Measurements from ENCODE around the gene CLINT1.
A peak's percentile ranks its signal among the peaks of the same experiment; 100 is the strongest.
"Not testable (repeated sequence)": the region's sequence is repeated elsewhere in the genome, so short reads cannot be mapped to it uniquely, and the experiment has no call there.

CLINT1 gene

GRCh38 chr5:157870837-157871834, 12.2 kb upstream of the CLINT1 start:
- Mint-ChIP-seq H3K9me3 (peaks cover 0 to 4% of the 10 kb centered on the region in 2 donors), H3K4me3 (peak overlapping the region; percentile 60 to 63), H3K27ac (peak overlapping the region; percentile 87 to 95), H3K4me1 (peaks cover 26% of the 10 kb centered on the region), H3K27me3 (no peaks in the 10 kb centered on the region)
- ATAC-seq (peak; percentile 82), DNase-seq (no peak)

- Mint-ChIP-seq H3K27me3 (no peaks in the 10 kb centered on the region), H3K4me3 (no peak overlapping the region), H3K9me3 (peaks cover 0 to 4% of the 10 kb centered on the region in 2 donors), H3K27ac (no peak overlapping the region), H3K4me1 (peaks cover 41% of the 10 kb centered on the region)
- DNase-seq, result no peak
- ATAC-seq, result no peak
Measured at GRCh38 chr5:157867751-157868387, 8.9 kb upstream of the CLINT1 start.

GRCh38 chr5:157866536-157866935, 7.6 kb upstream of the CLINT1 start:
- Mint-ChIP-seq H3K4me1 (peaks cover 47% of the 10 kb centered on the region), H3K27me3 (no peaks in the 10 kb centered on the region), H3K9me3 (peaks cover 0 to 4% of the 10 kb centered on the region in 2 donors), H3K27ac (no peak overlapping the region), H3K4me3 (no peak overlapping the region)
- no peak for DNase-seq
- no peak for ATAC-seq

- Mint-ChIP-seq H3K27me3 (no peaks in the 10 kb centered on the region), H3K27ac (no peak overlapping the region), H3K4me3 (no peak overlapping the region), H3K4me1 (peaks cover 47% of the 10 kb centered on the region), H3K9me3 (peaks cover 0 to 4% of the 10 kb centered on the region in 2 donors)
- DNase-seq (no peak), ATAC-seq (no peak)
Measured at GRCh38 chr5:157865781-157866180, 6.8 kb upstream of the CLINT1 start.

- ATAC-seq (no peak), DNase-seq (no peak)
- H3K4me3 Mint-ChIP-seq, result peak overlapping the region in 1 of 2 donors; percentile 58
- peaks cover 58% of the 10 kb centered on the region for H3K4me1 Mint-ChIP-seq
- no peak overlapping the region for H3K27ac Mint-ChIP-seq
- H3K9me3 Mint-ChIP-seq, result no peaks in the 10 kb centered on the region
- H3K27me3 Mint-ChIP-seq, result no peaks in the 10 kb centered on the region
Measured at GRCh38 chr5:157864067-157864466, 5.1 kb upstream of the CLINT1 start.

- H3K9me3 Mint-ChIP-seq, result no peaks in the 10 kb centered on the region
- peak overlapping the region in 1 of 2 donors; percentile 4 for H3K4me3 Mint-ChIP-seq
- no peak overlapping the region for H3K27ac Mint-ChIP-seq
- ATAC-seq, result no peak
- DNase-seq, result no peak
- no peaks in the 10 kb centered on the region for H3K27me3 Mint-ChIP-seq
- peaks cover 52% of the 10 kb centered on the region for H3K4me1 Mint-ChIP-seq
Measured at GRCh38 chr5:157862183-157862851, 3.4 kb upstream of the CLINT1 start.

GRCh38 chr5:157860898-157861890, 2.2 kb upstream of the CLINT1 start:
- DNase-seq, result peak in 1 of 2 donors; percentile 46
- peak; percentile 35 for ATAC-seq
- no peaks in the 10 kb centered on the region for H3K9me3 Mint-ChIP-seq
- H3K27me3 Mint-ChIP-seq, result no peaks in the 10 kb centered on the region
- H3K4me1 Mint-ChIP-seq, result peaks cover 62% of the 10 kb centered on the region
- H3K27ac Mint-ChIP-seq, result peak overlapping the region; percentile 25 to 84
- H3K4me3 Mint-ChIP-seq, result peak overlapping the region; percentile 39 to 53

GRCh38 chr5:157859227-157859575, 256 bp upstream of the CLINT1 start:
- no peak for DNase-seq
- Mint-ChIP-seq H3K27me3 (no peaks in the 10 kb centered on the region), H3K4me1 (peaks cover 79% of the 10 kb centered on the region), H3K9me3 (no peaks in the 10 kb centered on the region), H3K27ac (peak overlapping the region; percentile 99 to 100), H3K4me3 (peak overlapping the region; percentile 84 to 99)
- ATAC-seq, result peak; percentile 1

GRCh38 chr5:157857816-157858526, 974 bp downstream of the CLINT1 start:
- Mint-ChIP-seq H3K4me3 (peak overlapping the region; percentile 84 to 99), H3K9me3 (no peaks in the 10 kb centered on the region), H3K4me1 (peaks cover 77% of the 10 kb centered on the region), H3K27me3 (no peaks in the 10 kb centered on the region), H3K27ac (peak overlapping the region; percentile 99)
- DNase-seq, result no peak
- peak; percentile 89 for ATAC-seq

- Mint-ChIP-seq H3K9me3 (no peaks in the 10 kb centered on the region), H3K4me1 (peaks cover 61% of the 10 kb centered on the region), H3K4me3 (peak overlapping the region; percentile 20 to 57), H3K27ac (peak overlapping the region in 1 of 2 donors; percentile 60), H3K27me3 (no peaks in the 10 kb centered on the region)
- ATAC-seq (no peak), DNase-seq (no peak)
Measured at GRCh38 chr5:157855404-157855994, 3.4 kb downstream of the CLINT1 start.

GRCh38 chr5:157853365-157853764, 5.6 kb downstream of the CLINT1 start:
- H3K27me3 Mint-ChIP-seq, H3K27ac Mint-ChIP-seq, H3K4me3 Mint-ChIP-seq, ATAC-seq, H3K9me3 Mint-ChIP-seq, DNase-seq: not testable (repeated sequence)
- peaks cover 52% of the 10 kb centered on the region for H3K4me1 Mint-ChIP-seq

- Mint-ChIP-seq H3K4me1 (peaks cover 20% of the 10 kb centered on the region), H3K4me3 (no peak overlapping the region), H3K27ac (no peak overlapping the region), H3K27me3 (no peaks in the 10 kb centered on the region), H3K9me3 (no peaks in the 10 kb centered on the region)
- DNase-seq (no peak), ATAC-seq (no peak)
Measured at GRCh38 chr5:157845914-157846598, 12.9 kb downstream of the CLINT1 start.

- peaks cover 14% of the 10 kb centered on the region for H3K4me1 Mint-ChIP-seq
- DNase-seq (no peak), ATAC-seq (no peak)
- no peak overlapping the region for H3K4me3 Mint-ChIP-seq
- no peak overlapping the region for H3K27ac Mint-ChIP-seq
- H3K9me3 Mint-ChIP-seq, result no peaks in the 10 kb centered on the region
- no peaks in the 10 kb centered on the region for H3K27me3 Mint-ChIP-seq
Measured at GRCh38 chr5:157842787-157843186, 16.2 kb downstream of the CLINT1 start.

Data from stimulated activated naive CD8-positive, alpha-beta T cell treated with anti-CD3 and anti-CD28 coated beads, Interleukin-15, amount 100 ng/mL, for 72 hours (primary cell).